ENCODE measurements around the gene CLOCK.

The CLOCK gene

DNA sequence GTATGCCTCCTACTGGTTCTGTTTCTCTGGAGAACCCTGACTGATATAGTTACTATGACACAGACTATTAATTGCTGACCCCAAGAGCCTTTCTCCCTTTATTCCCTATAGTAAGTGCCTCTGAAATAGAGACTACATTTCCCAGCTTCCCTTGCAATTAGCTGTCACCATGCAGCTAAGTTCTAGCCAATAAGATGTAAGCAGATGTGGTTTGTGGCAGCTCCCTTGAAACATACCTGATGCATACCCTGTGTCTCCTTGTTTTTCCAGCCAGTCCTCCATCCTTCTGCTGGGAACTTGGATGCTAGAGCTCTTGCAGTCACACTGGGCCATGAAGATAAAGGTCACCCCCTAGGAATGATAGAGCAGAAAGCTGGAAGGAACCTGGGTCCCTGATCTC is 160.6 kb downstream of the CLOCK start:
- DNase-seq (ENCODE audit: low spot score): peak; percentile 31
- no peak for FAIRE-seq

DNA sequence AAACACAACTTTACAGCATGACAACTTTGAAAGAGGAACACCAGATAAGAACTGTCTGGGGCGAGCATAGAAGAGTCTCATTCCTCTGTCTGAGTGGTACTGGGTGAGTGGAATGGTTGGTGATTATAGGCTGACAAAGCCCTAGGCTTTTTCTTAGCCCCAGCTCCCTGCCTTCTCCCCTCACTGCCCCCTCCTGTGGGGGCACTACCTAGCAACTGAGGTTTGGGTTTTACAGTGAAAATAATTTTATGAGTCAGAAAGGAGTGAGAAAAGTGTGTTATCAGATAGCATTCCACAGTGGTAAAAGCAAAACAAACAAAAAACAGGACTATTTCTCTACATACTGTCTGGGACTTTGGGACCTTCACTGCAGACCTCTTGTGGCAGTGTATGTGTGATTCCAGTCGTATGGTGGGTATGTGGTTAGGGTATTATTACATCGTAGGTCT is 161.5 kb downstream of the CLOCK start:
- DNase-seq (ENCODE audit: low spot score) (no peak), FAIRE-seq (no peak)

GRCh38 chr4:55382488-55383003 is 164.2 kb downstream of the CLOCK start:
- FAIRE-seq: no peak
- DNase-seq (ENCODE audit: low spot score): no peak

GRCh38 chr4:55381502-55381901 is 165.2 kb downstream of the CLOCK start:
- FAIRE-seq: no peak

GRCh38 chr4:55380576-55380975 is 166.1 kb downstream of the CLOCK start:
- no peak for FAIRE-seq

More at GRCh38 chr4:55381502-55381901, 165.2 kb downstream of the CLOCK start:
- DNase-seq (ENCODE audit: low spot score): no peak

GRCh38 chr4:55378617-55379467 is 167.9 kb downstream of the CLOCK start:
- no peak for DNase-seq (ENCODE audit: low spot score)
- FAIRE-seq: peak; percentile 87

More at GRCh38 chr4:55380576-55380975, 166.1 kb downstream of the CLOCK start:
- no peak for DNase-seq (ENCODE audit: low spot score)
